GM21526 (cell line): Measurements from ENCODE around the gene GPM6B.

Experiments
- ATAC-seq: cut with Tn5 transposase; IDR thresholded peaks from one replicate; pipeline ENCODE4 v1.9.1; 2021; ENCODE audit warnings: moderate library complexity; ENCODE audit not compliant: unreplicated experiment, low FRiP score

GPM6B gene

GRCh38 chrX:13816643-13817627 lies at the start of gene GPM6B:
Gene GPM6B (minus strand): TSS chrX:13817093. CDS start chrX:13816904, 189 bp downstream.
- no peak for ATAC-seq

- ATAC-seq: no peak
These were observed 47.4 kb upstream of the GPM6B start for GRCh38 chrX:13864264-13864663.

GRCh38 chrX:13863324-13863723 lies 46.4 kb upstream of the GPM6B start:
- ATAC-seq: no peak

- ATAC-seq: no peak
These were observed 42.8 kb upstream of the GPM6B start for GRCh38 chrX:13859724-13860123.

- ATAC-seq: no peak
These were observed 40.9 kb upstream of the GPM6B start for GRCh38 chrX:13857804-13858203.

GRCh38 chrX:13855689-13856450 lies 39.0 kb upstream of the GPM6B start:
- no peak for ATAC-seq

GRCh38 chrX:13854003-13854402 lies 37.1 kb upstream of the GPM6B start:
- ATAC-seq: no peak

GRCh38 chrX:13852001-13852695 lies 35.3 kb upstream of the GPM6B start:
- peak; percentile 89 for ATAC-seq

GRCh38 chrX:13845721-13846378 lies 29.0 kb upstream of the GPM6B start:
- no peak for ATAC-seq

- no peak for ATAC-seq
These were observed 26.3 kb upstream of the GPM6B start for GRCh38 chrX:13843150-13843721.

GRCh38 chrX:13840121-13840520 lies 23.2 kb upstream of the GPM6B start:
- no peak for ATAC-seq

- no peak for ATAC-seq
These were observed 20.4 kb upstream of the GPM6B start for GRCh38 chrX:13837290-13837745.

GRCh38 chrX:13836575-13836974 lies 19.7 kb upstream of the GPM6B start:
- ATAC-seq: no peak

GRCh38 chrX:13835825-13836224 lies 18.9 kb upstream of the GPM6B start:
- no peak for ATAC-seq

GRCh38 chrX:13834355-13834754 lies 17.5 kb upstream of the GPM6B start:
- ATAC-seq: no peak

GRCh38 chrX:13829983-13830382 lies 13.1 kb upstream of the GPM6B start:
- no peak for ATAC-seq

GRCh38 chrX:13828392-13828791 lies 11.5 kb upstream of the GPM6B start:
- ATAC-seq: no peak

- no peak for ATAC-seq
These were observed 10.6 kb upstream of the GPM6B start for GRCh38 chrX:13827298-13828090.

GRCh38 chrX:13826770-13827169 lies 9.9 kb upstream of the GPM6B start:
- no peak for ATAC-seq
